Kidney tubule cell (primary cell): ENCODE data around the gene RBM27.
"Not testable (repeated sequence)": the region's sequence is repeated elsewhere in the genome, so short reads cannot be mapped to it uniquely, and the experiment has no call there.

Experiments
- DNase-seq: peaks from one replicate; pipeline ENCODE4 v3.0.0-alpha.2; 2018; ENCODE audit warnings: low spot score

Gene RBM27

GRCh38 chr5:146203011-146203871 lies at the start of gene RBM27:
TSS of gene RBM27 (plus strand) at chr5:146203605. CDS start at chr5:146203766, 161 bp downstream.
- peak; percentile 99 for DNase-seq

- DNase-seq, result no peak
These were observed 45.1 kb upstream of the RBM27 start for GRCh38 chr5:146158255-146158654.

GRCh38 chr5:146164382-146164781 lies 39.0 kb upstream of the RBM27 start:
- DNase-seq, result no peak

GRCh38 chr5:146165460-146165859 lies 37.9 kb upstream of the RBM27 start:
- DNase-seq, result peak; percentile 7

- no peak for DNase-seq
These were observed 37.5 kb upstream of the RBM27 start for GRCh38 chr5:146165903-146166302.

GRCh38 chr5:146169076-146169475 lies 34.3 kb upstream of the RBM27 start:
- no peak for DNase-seq

- not testable (repeated sequence) for DNase-seq
These were observed 30.4 kb upstream of the RBM27 start for GRCh38 chr5:146173049-146173448.

- DNase-seq, result no peak
These were observed 29.8 kb upstream of the RBM27 start for GRCh38 chr5:146173597-146173996.

- no peak for DNase-seq
These were observed 26.6 kb upstream of the RBM27 start for GRCh38 chr5:146176805-146177204.

GRCh38 chr5:146179696-146180095 lies 23.7 kb upstream of the RBM27 start:
- no peak for DNase-seq

- not testable (repeated sequence) for DNase-seq
These were observed 20.0 kb upstream of the RBM27 start for GRCh38 chr5:146183403-146183802.

- peak; percentile 57 for DNase-seq
These were observed 18.2 kb upstream of the RBM27 start for GRCh38 chr5:146185161-146185560.

- DNase-seq, result peak; percentile 93
These were observed 15.0 kb upstream of the RBM27 start for GRCh38 chr5:146188358-146188757.

GRCh38 chr5:146192571-146193043 lies 10.8 kb upstream of the RBM27 start:
- DNase-seq, result no peak

- DNase-seq, result no peak
These were observed 10.1 kb upstream of the RBM27 start for GRCh38 chr5:146193285-146193684.

GRCh38 chr5:146194997-146195396 lies 8.4 kb upstream of the RBM27 start:
- DNase-seq, result not testable (repeated sequence)

GRCh38 chr5:146196459-146197048 lies 6.9 kb upstream of the RBM27 start:
- no peak for DNase-seq

GRCh38 chr5:146199176-146199815 lies 4.1 kb upstream of the RBM27 start:
- DNase-seq, result no peak

GRCh38 chr5:146201795-146202194 lies 1.6 kb upstream of the RBM27 start:
- peak; percentile 37 for DNase-seq

- no peak for DNase-seq
These were observed 427 bp downstream of the RBM27 start for GRCh38 chr5:146203872-146204192.

GRCh38 chr5:146205499-146206202 lies 2.2 kb downstream of the RBM27 start:
- no peak for DNase-seq

GRCh38 chr5:146206257-146206656 lies 2.9 kb downstream of the RBM27 start:
- DNase-seq, result no peak
